IMR-90 (cell line): ENCODE data around the gene ERLIN1. TPM values are rescaled to one million over a fixed set of nuclear protein-coding genes. Genes with fewer than 3 reads are reported as not detected.
A peak's percentile ranks its signal among the peaks of the same experiment; 100 is the strongest.

ENCODE experiments used
- ATAC-seq: fragments of 200-7000 bp; cut with Tn5 transposase; 2 replicates; pipeline ENCODE4 v1.9.1; 2020; ENCODE audit warnings: low read depth, mild to moderate bottlenecking, moderate library complexity
- BruUV-seq: library from RNA; stranded (reverse); fragments of 400-500 nt; replicated peaks from 2 replicates; lab custom pipeline; 2021; lab: Mats Ljungman, UMichigan
- CTCF ChIA-PET: fragments of 300-600 bp; formaldehyde crosslinking; extraction: SDS; loops from one replicate; lab custom pipeline; 2021; ENCODE audit warnings: antibody characterized with exemption; lab: Yijun Ruan, JAX
- POLR2A ChIA-PET: fragments of 300-600 bp; sonication (Branson Sonifier 250); formaldehyde crosslinking; loops from one replicate; lab custom pipeline; 2022; ENCODE audit warnings: antibody characterized with exemption; ENCODE audit not compliant: unreplicated experiment; lab: Charles Lee
- DNase-seq: peaks from one replicate; pipeline ENCODE4 v3.0.0; 2013
- H2AFZ ChIP-seq: replicated peaks from 2 replicates; pipeline ENCODE3; 2013; ENCODE audit warnings: low read length, mild to moderate bottlenecking; ENCODE audit not compliant: poor library complexity
- H2AK5ac ChIP-seq: 2 replicates; pipeline ENCODE4 v1.6.1; 2013; ENCODE audit warnings: low read depth, low read length, inconsistent platforms
- H2AK9ac ChIP-seq: replicated peaks from 2 replicates; pipeline ENCODE3; 2013; ENCODE audit warnings: mild to moderate bottlenecking, low read depth, low read length, moderate library complexity; ENCODE audit not compliant: poor library complexity
- H2BK120ac ChIP-seq: 2 replicates; pipeline ENCODE4 v1.6.1; 2013; ENCODE audit warnings: low read depth, low read length, inconsistent platforms
- H2BK15ac ChIP-seq: 3 replicates; pipeline ENCODE4 v1.6.1; 2013; ENCODE audit warnings: low read depth, low read length, inconsistent platforms
- H2BK20ac ChIP-seq: 2 replicates; pipeline ENCODE4 v1.6.1; 2013; ENCODE audit warnings: low read depth, mild to moderate bottlenecking, inconsistent platforms, low read length, moderate library complexity
- H2BK5ac ChIP-seq: 2 replicates; pipeline ENCODE4 v1.6.1; 2013; ENCODE audit warnings: mild to moderate bottlenecking, low read depth, low read length, inconsistent platforms; ENCODE audit not compliant: poor library complexity, severe bottlenecking
- H3K14ac ChIP-seq: replicated peaks from 2 replicates; pipeline ENCODE4 v1.6.1; 2013; ENCODE audit warnings: low read depth, low read length, inconsistent platforms
- H3K18ac ChIP-seq: 2 replicates; pipeline ENCODE4 v1.6.1; 2013; ENCODE audit warnings: low read depth, low read length, control low read depth
- H3K23ac ChIP-seq: 2 replicates; pipeline ENCODE4 v1.6.1; 2013; ENCODE audit warnings: low read depth, low read length, inconsistent platforms
- H3K27ac ChIP-seq: 2 replicates; pipeline ENCODE4 v1.5.1; 2013; ENCODE audit warnings: mild to moderate bottlenecking, control low read depth, low read length; ENCODE audit not compliant: insufficient read depth
- H3K27me3 ChIP-seq: 2 replicates; pipeline ENCODE4 v1.6.1; 2013; ENCODE audit warnings: low read length; ENCODE audit not compliant: control insufficient read depth, insufficient read depth
- H3K36me3 ChIP-seq: 2 replicates; pipeline ENCODE4 v1.6.1; 2013; ENCODE audit warnings: low read length, mixed read lengths; ENCODE audit not compliant: control insufficient read depth, insufficient read depth
- H3K4ac ChIP-seq: 2 replicates; pipeline ENCODE4 v1.6.1; 2013; ENCODE audit warnings: low read depth, low read length, inconsistent platforms
- H3K4me1 ChIP-seq: 2 replicates; pipeline ENCODE4 v1.6.1; 2013; ENCODE audit warnings: low read length, mixed read lengths; ENCODE audit not compliant: control insufficient read depth, insufficient read depth
- H3K4me2 ChIP-seq: 2 replicates; pipeline ENCODE4 v1.6.1; 2013; ENCODE audit warnings: low read depth, mild to moderate bottlenecking, control low read depth, low read length, moderate library complexity
- H3K4me3 ChIP-seq: 2 replicates; pipeline ENCODE4 v1.5.1; 2013; ENCODE audit warnings: low read depth, mild to moderate bottlenecking, control low read depth, low read length, moderate library complexity; ENCODE audit not compliant: insufficient read depth
- H3K56ac ChIP-seq: 2 replicates; pipeline ENCODE4 v1.6.1; 2013; ENCODE audit warnings: low read length, inconsistent platforms; ENCODE audit not compliant: insufficient read depth; ENCODE audit errors: extremely low read depth
- H3K79me1 ChIP-seq, 2 experiments: 2 replicates each; pipeline ENCODE4 v1.6.1; 2013; ENCODE audit warnings: low read length in 2 of 2, inconsistent platforms in 1 of 2, low read depth in 1 of 2
- H3K9ac ChIP-seq: 2 replicates; pipeline ENCODE4 v1.6.1; 2013; ENCODE audit warnings: low read depth, low read length, control low read depth
- H3K9me1 ChIP-seq: 2 replicates; pipeline ENCODE4 v1.6.1; 2013; ENCODE audit warnings: low read length, inconsistent platforms; ENCODE audit not compliant: insufficient read depth
- H3K9me3 ChIP-seq: 2 replicates; pipeline ENCODE4 v1.6.1; 2013; ENCODE audit warnings: low read length; ENCODE audit not compliant: control insufficient read depth, insufficient read depth
- H4K20me1 ChIP-seq: 2 replicates; pipeline ENCODE4 v1.6.1; 2013; ENCODE audit warnings: low read length, inconsistent platforms; ENCODE audit not compliant: insufficient read depth
- H4K5ac ChIP-seq: 2 replicates; pipeline ENCODE4 v1.6.1; 2013; ENCODE audit warnings: mild to moderate bottlenecking, low read depth, low read length, control low read depth
- H4K8ac ChIP-seq, 2 experiments: 2 replicates each; pipeline ENCODE4 v1.6.1; 2013; ENCODE audit warnings: low read depth in 2 of 2, low read length in 2 of 2, control low read depth in 1 of 2, inconsistent platforms in 1 of 2
- H4K91ac ChIP-seq: 2 replicates; pipeline ENCODE4 v1.6.1; 2013; ENCODE audit warnings: low read depth, low read length, inconsistent platforms; ENCODE audit not compliant: insufficient read depth
- CHD1 ChIP-seq: IDR thresholded peaks from 2 replicates; pipeline ENCODE4 v1.6.1; 2012; ENCODE audit warnings: low read depth, low read length, improper control_type of control experiment
- POLR2A ChIP-seq: IDR thresholded peaks from 2 replicates; pipeline ENCODE4 v1.6.1; 2012; ENCODE audit warnings: mild to moderate bottlenecking, low read depth, low read length
- WGBS, 2 experiments: methylation state at CpG; one replicate each; pipeline versions ENCODE4 v1.1.5 to v1.1.7; 2013; ENCODE audit warnings: missing lambda C conversion rate in 2 of 2; ENCODE audit not compliant: insufficient read length in 1 of 2; ENCODE audit errors: extremely low coverage in 2 of 2; 5-methylcytosine and 5-hydroxymethylcytosine counted together
- dilution Hi-C: fragments of 300-500 bp; cut with HindIII; formaldehyde crosslinking; loops from one replicate; pipeline ENCODE4 v1.14.3; 2018; ENCODE audit warnings: low sequenced_read_pairs; ENCODE audit not compliant: unreplicated experiment
- in situ Hi-C: fragments of 300-500 bp; cut with MboI; formaldehyde crosslinking; loops from 3 replicates; pipeline ENCODE4 v1.14.3; 2019; ENCODE audit warnings: low sequenced_read_pairs, inconsistent platforms, mixed read lengths
- intact Hi-C: fragments of 100-400 bp; cut with micrococcal nuclease; formaldehyde crosslinking; loops from 2 replicates; pipeline ENCODE4 v1.10.0; 2022
- polyA plus RNA-seq, 3 experiments: library from polyadenylated mRNA; depleted of rRNA; stranded (reverse); fragments of >200 nt; gene quantifications; 2 replicates each; pipeline ENCODE4 v1.2.3, GENCODE V29; 2012; ENCODE audit warnings: low replicate concordance in 1 of 3
- total RNA-seq: library from RNA; depleted of rRNA; stranded (reverse); fragments of >200 nt; gene quantifications from 2 replicates; pipeline ENCODE4 v1.2.3, GENCODE V29; 2012

The ERLIN1 gene
- total and polyA plus RNA-seq, 2 of the 4 experiments (the other 2 are of a cell fraction) = 31.5 to 33.9 TPM

- peak; percentile 53 for ATAC-seq
- no CpG with 5 or more reads among the region's 7 CpGs for WGBS, 2 experiments
These were observed 23.5 kb upstream of the ERLIN1 start for GRCh38 chr10:100209303-100209702.

More at GRCh38 chr10:100209303-100209702, 23.5 kb upstream of the ERLIN1 start:
- DNase-seq = peak; percentile 13
- Histone ChIP-seq H4K5ac (no peak overlapping the region), H2BK15ac (no peak overlapping the region), H3K36me3 (peaks cover 19% of the 10 kb centered on the region), H4K20me1 (no peaks in the 10 kb centered on the region), H2AK5ac (no peak overlapping the region), H3K9ac (no peak overlapping the region), H2BK120ac (no peak overlapping the region), H3K18ac (no peak overlapping the region), H3K4ac (no peak overlapping the region), H2BK20ac (no peak overlapping the region), H3K14ac (no peak overlapping the region), H2BK5ac (no peak overlapping the region), H2AFZ (no peak overlapping the region), H3K4me2 (no peak overlapping the region), H3K79me1 (no peaks in the 10 kb centered on the region; a peak in 1 of 4 replicates), H3K23ac (no peak overlapping the region), H3K9me3 (no peaks in the 10 kb centered on the region), H3K27me3 (no peaks in the 10 kb centered on the region), H4K8ac (no peak overlapping the region), H3K9me1 (no peaks in the 10 kb centered on the region), H3K4me3 (no peak overlapping the region), H3K4me1 (no peaks in the 10 kb centered on the region; the same call in 1 of the 2 replicates), H3K27ac (peak overlapping the region; percentile 27; the same call in 1 of the 2 replicates), H3K56ac (no peak overlapping the region), H2AK9ac (no peak overlapping the region), H4K91ac (no peak overlapping the region)
- in situ Hi-C loops = no loop called here
- BruUV-seq = no TSS peak
- TF ChIP-seq CHD1 = no peak
- TF ChIP-seq POLR2A = no peak
- ChIA-PET POLR2A (no interaction called here), CTCF (no interaction called here)
- intact Hi-C loops = loop anchor here (5.0 kb wide), 1 partner anchor 713 kb away; no protein-coding TSS in a partner anchor
- dilution Hi-C loops = no loop called here
